HUES64 (cell line): ENCODE results near the gene TMEM255A.

Experiments used
- H3K27ac ChIP-seq: 2 replicates; pipeline ENCODE4 v1.7.0; 2013; ENCODE audit warnings: low read depth, low read length, inconsistent platforms
- H3K27me3 ChIP-seq: 2 replicates; pipeline ENCODE4 v1.6.1; 2013; ENCODE audit warnings: mild to moderate bottlenecking, low read length; ENCODE audit not compliant: insufficient read depth
- H3K36me3 ChIP-seq: 2 replicates; pipeline ENCODE4 v1.6.1; 2013; ENCODE audit warnings: mild to moderate bottlenecking, low read length; ENCODE audit not compliant: insufficient read depth
- H3K4me1 ChIP-seq: 2 replicates; pipeline ENCODE4 v1.6.1; 2013; ENCODE audit warnings: mild to moderate bottlenecking, low read length, moderate library complexity; ENCODE audit not compliant: insufficient read depth
- H3K4me3 ChIP-seq: 2 replicates; pipeline ENCODE4 v1.5.1; 2013; ENCODE audit warnings: mild to moderate bottlenecking, low read length, moderate library complexity
- H3K9ac ChIP-seq: 2 replicates; pipeline ENCODE4 v1.6.1; 2013; ENCODE audit warnings: mild to moderate bottlenecking, low read depth, low read length
- H3K9me3 ChIP-seq: 2 replicates; pipeline ENCODE4 v1.6.1; 2013; ENCODE audit warnings: low read depth, low read length; ENCODE audit not compliant: insufficient read depth
- WGBS: fragments of 150-250, 120-280 bp; methylation state at CpG from one replicate; pipeline ENCODE4 v1.1.7; 2013; ENCODE audit warnings: missing lambda C conversion rate; 5-methylcytosine and 5-hydroxymethylcytosine counted together

TMEM255A gene

DNA sequence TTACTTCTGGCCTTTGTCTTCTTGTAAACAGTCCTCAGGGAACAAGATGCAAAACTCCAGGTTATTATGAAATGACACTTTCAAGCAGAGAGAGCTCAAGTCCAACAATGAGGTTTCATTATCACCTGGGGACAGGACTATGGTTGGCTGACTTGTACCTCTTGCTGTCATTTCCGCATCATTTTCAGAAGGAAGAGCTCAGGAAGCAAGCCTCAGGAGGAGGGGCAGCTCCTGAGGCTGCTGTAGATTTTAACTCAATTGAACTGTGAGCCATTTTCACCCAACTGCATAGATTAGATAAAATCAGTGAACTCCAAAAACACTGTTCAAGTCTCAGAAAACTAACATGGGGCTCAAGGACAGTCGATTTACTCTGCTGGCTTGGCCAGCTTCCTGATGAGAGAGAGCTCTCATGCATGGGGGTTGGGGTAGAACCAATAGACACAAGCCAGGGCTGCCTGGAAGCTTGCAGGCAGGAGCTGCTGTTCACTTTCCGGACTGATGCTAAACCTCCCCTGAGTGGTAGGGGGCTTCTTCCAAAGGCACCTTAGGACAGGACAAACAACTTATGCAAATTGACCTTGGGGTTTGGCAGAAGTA, 23.6 kb downstream of the TMEM255A start:
- H3K9me3 ChIP-seq, result no peaks in the 10 kb centered on the region
- H3K27ac ChIP-seq, result no peak overlapping the region
- no peak overlapping the region for H3K4me3 ChIP-seq
- no peak overlapping the region for H3K9ac ChIP-seq
- H3K36me3 ChIP-seq, result no peaks in the 10 kb centered on the region
- H3K4me1 ChIP-seq, result 0 out of 2 replicates have a peak, but pooled peaks cover 6% of the 10 kb centered on the region
- WGBS, result 71% methylated on average over 3 of the region's 3 CpGs
- no peaks in the 10 kb centered on the region for H3K27me3 ChIP-seq

DNA sequence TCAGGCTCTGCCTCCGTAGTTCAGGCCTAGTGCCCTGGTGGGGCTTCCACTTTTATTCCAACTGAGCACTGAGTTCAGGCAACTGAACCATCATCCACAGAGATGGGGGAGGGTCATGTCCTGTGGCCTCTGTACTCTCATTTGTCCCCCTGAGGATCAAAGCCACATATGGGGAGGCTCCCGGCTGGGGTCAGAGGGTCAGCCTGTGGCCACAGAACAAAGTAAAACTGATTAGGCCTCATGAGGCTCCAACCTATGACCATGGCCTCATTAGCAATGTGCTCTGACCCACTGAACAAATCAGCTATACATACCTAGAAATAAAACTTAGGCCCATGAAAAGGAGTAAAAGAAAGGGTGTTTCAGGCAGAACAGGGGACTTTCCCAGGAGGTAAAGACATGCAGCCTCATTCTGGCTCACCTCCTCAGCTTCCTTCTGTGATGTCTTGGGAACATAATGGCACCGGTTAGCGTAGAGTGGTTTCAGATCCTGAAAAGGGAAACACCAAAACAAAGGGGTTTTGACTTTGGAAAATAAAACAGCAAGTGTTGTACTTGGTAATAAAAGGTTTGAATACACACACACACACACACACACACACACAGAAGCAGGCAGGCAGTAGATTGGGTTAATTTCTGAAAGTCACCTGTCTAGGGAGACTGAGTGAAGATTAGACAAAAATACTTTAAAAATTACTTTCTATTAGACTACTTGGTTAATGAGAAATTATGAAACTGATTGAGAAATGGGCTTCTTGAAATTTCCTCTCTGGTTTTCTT, 24.3 kb downstream of the TMEM255A start:
- 92% methylated on average over 3 of the region's 4 CpGs for WGBS
- H3K9me3 ChIP-seq, result no peaks in the 10 kb centered on the region
- no peak overlapping the region for H3K9ac ChIP-seq
- no peak overlapping the region for H3K27ac ChIP-seq
- H3K36me3 ChIP-seq, result no peaks in the 10 kb centered on the region
- H3K4me1 ChIP-seq, result 0 out of 2 replicates have a peak, but pooled peaks cover 6% of the 10 kb centered on the region
- no peaks in the 10 kb centered on the region for H3K27me3 ChIP-seq
- no peak overlapping the region for H3K4me3 ChIP-seq

DNA sequence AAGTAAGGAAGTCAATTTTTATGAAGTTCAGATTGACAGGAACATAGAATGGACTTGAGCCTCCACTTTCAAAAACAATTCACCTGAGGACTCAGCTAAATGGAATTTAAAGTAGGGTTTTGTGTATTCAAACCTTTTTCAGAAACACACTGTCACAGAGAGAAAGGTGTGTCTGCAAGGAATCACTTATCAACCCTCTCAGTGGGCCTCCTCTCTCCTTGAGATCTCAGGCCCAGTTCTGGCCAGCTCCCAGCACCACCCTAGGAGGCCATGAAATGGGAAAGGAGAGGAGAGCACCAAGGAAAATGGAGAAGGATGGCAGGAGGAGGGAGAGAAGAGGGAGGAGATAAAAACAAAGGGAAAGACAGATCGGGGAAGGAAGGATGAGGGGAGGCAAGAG, 28.6 kb downstream of the TMEM255A start:
- Histone ChIP-seq H3K4me1 (0 out of 2 replicates have a peak, but pooled peaks cover 1% of the 10 kb centered on the region), H3K4me3 (no peak overlapping the region), H3K36me3 (no peaks in the 10 kb centered on the region), H3K9ac (no peak overlapping the region), H3K27me3 (no peaks in the 10 kb centered on the region), H3K27ac (no peak overlapping the region), H3K9me3 (no peaks in the 10 kb centered on the region)
- WGBS, result 100% methylated on average over 1 of the region's 1 CpG

- WGBS, result 96% methylated on average over 2 of the region's 4 CpGs
- Histone ChIP-seq H3K36me3 (no peaks in the 10 kb centered on the region), H3K27me3 (peaks cover 7% of the 10 kb centered on the region; the same call in 1 of the 2 replicates), H3K9ac (no peak overlapping the region), H3K27ac (no peak overlapping the region), H3K4me3 (no peak overlapping the region), H3K9me3 (no peaks in the 10 kb centered on the region), H3K4me1 (no peaks in the 10 kb centered on the region)
These were observed 29.5 kb downstream of the TMEM255A start for GRCh38 chrX:120281761-120282160.

GRCh38 chrX:120281021-120281624, 30.1 kb downstream of the TMEM255A start:
- no peak overlapping the region for H3K4me3 ChIP-seq
- no peak overlapping the region for H3K27ac ChIP-seq
- no peaks in the 10 kb centered on the region for H3K9me3 ChIP-seq
- no peak overlapping the region for H3K9ac ChIP-seq
- 86% methylated on average over 10 of the region's 10 CpGs for WGBS
- peaks cover 12% of the 10 kb centered on the region; the same call in 1 of the 2 replicates for H3K27me3 ChIP-seq
- H3K36me3 ChIP-seq, result no peaks in the 10 kb centered on the region
- H3K4me1 ChIP-seq, result no peaks in the 10 kb centered on the region

DNA sequence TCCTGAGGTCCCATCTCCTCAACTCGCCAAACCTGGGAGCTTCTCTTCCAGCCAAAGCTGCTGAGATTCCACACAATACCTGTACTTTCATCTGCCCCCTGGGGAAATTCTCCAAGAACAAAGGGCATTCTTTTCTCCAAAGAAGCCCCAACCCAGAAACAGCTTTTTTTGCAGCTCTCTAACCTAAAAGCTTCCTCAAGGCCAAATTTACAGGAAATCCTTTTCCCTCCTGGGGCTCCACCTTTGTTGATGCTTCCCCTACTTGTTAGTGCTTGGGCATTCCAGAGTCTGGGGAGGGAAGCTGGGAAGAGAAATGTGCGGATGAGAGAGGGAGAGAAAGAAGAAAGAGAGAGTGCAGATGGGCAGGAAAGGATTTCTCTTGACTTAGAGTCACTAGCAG, 36.3 kb downstream of the TMEM255A start:
- no peaks in the 10 kb centered on the region for H3K36me3 ChIP-seq
- no peak overlapping the region for H3K9ac ChIP-seq
- peaks cover 13% of the 10 kb centered on the region for H3K4me1 ChIP-seq
- H3K27ac ChIP-seq, result peak overlapping the region; percentile 18; the same call in 1 of the 2 replicates
- H3K9me3 ChIP-seq, result no peaks in the 10 kb centered on the region
- H3K27me3 ChIP-seq, result peaks cover 20% of the 10 kb centered on the region
- no peak overlapping the region for H3K4me3 ChIP-seq
- WGBS, result 4% methylated on average over 2 of the region's 2 CpGs

DNA sequence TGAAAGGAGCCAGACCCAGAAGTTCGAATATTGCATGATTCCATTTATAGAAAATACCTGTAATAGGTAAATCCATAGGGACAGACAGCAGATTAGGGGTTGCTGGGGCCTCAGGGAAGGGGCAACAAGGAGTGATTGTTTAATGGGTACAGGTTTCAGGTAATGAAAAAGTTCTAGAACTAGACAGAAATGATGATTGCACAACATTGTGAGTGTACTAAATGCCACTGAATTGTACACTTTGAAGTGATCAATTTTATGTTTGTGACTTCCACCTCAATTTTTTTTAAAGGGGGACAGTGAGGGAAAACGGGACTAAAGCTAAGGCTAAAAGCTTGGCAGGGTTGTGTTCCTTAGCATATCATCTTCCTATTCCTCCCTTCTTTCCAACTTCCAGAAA, 37.1 kb downstream of the TMEM255A start:
- Histone ChIP-seq H3K4me1 (peaks cover 13% of the 10 kb centered on the region), H3K27me3 (peaks cover 20% of the 10 kb centered on the region), H3K9ac (no peak overlapping the region), H3K4me3 (no peak overlapping the region), H3K36me3 (no peaks in the 10 kb centered on the region), H3K9me3 (no peaks in the 10 kb centered on the region), H3K27ac (no peak overlapping the region)
- WGBS, result 94% methylated on average over 2 of the region's 2 CpGs

DNA sequence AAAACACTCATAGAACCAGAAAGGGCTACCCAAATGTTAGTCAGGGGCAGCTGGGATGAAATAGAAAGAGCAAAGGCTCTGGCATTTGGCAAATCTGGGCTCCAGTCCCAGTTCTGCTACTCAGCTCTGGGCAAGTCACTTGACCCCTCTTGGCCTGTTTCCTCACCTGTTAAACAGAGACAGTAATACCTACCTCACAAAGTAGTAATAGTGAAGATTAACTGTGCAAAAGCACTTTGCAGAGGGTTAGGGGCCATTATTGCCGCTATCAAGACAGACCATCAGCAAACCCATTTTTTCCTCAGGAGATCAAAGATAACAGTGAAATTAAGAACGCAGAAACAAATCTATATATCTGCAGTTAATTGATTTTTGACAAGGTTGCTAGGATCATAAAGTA, 40.0 kb downstream of the TMEM255A start:
- no peak overlapping the region for H3K27ac ChIP-seq
- WGBS, result 86% methylated on average over 1 of the region's 2 CpGs
- H3K4me1 ChIP-seq, result peaks cover 13% of the 10 kb centered on the region
- peaks cover 8% of the 10 kb centered on the region; the same call in 1 of the 2 replicates for H3K27me3 ChIP-seq
- H3K9me3 ChIP-seq, result no peaks in the 10 kb centered on the region
- no peak overlapping the region for H3K4me3 ChIP-seq
- no peak overlapping the region for H3K9ac ChIP-seq
- no peaks in the 10 kb centered on the region for H3K36me3 ChIP-seq

DNA sequence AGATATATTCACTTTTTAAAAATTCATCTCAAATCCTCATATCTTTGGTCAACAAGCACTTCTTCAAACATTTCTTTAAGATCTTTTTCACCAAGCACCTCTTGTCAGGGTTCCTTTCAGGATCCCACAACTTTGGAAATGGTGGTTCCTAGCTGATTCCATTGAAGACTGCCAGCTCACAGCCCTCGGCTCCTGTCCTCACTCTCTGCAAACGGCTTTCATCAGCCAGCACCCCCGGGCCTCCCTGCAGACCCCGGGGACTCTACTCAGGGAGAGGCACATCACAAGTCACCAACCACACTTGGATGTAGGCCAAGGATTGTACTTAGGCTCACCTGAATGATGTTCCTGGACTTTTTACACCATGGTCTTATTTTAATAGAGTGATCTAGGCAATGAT, 40.7 kb downstream of the TMEM255A start:
- Histone ChIP-seq H3K27ac (no peak overlapping the region), H3K4me1 (peaks cover 13% of the 10 kb centered on the region), H3K9ac (no peak overlapping the region), H3K4me3 (no peak overlapping the region), H3K27me3 (peaks cover 8% of the 10 kb centered on the region; the same call in 1 of the 2 replicates), H3K9me3 (no peaks in the 10 kb centered on the region), H3K36me3 (no peaks in the 10 kb centered on the region)
- WGBS, result 86% methylated on average over 4 of the region's 4 CpGs

DNA sequence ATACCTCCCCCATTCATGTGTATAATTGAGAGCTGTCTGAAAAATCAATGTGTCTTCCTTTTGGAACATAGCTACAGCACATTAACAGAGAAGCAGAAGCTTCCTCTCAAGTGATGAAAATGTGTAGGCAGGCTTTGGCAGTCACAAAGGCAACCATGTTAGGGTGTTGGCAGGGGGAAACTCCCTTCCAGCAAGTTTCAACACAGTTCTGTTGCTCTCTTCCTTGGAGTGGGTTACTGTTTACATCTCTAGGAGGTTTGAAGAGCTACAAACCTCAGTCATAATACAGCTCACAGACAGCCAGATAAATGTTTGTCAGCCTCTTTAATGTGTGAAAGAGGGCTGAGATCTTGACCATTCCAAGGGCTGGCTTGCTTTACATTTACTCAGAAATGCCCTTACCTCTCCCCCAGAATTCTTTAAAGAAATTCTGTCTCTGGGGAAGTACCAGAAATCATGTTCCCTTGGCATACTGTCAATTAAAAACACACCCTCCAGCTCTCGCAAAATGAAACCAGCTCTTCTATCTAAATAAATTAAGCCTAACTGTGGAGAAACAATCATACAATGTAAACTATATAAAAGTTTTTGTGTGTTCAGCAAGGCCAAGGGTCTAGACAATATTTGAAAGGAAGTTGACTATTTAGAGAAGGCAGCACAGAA, 41.8 kb downstream of the TMEM255A start:
- H3K4me1 ChIP-seq, result peaks cover 4% of the 10 kb centered on the region; the same call in 1 of the 2 replicates
- peaks cover 8% of the 10 kb centered on the region; the same call in 1 of the 2 replicates for H3K27me3 ChIP-seq
- no peaks in the 10 kb centered on the region for H3K36me3 ChIP-seq
- H3K27ac ChIP-seq, result no peak overlapping the region
- WGBS, result no CpG with 5 or more reads among the region's 1 CpG
- H3K9ac ChIP-seq, result no peak overlapping the region
- no peaks in the 10 kb centered on the region for H3K9me3 ChIP-seq
- H3K4me3 ChIP-seq, result no peak overlapping the region

DNA sequence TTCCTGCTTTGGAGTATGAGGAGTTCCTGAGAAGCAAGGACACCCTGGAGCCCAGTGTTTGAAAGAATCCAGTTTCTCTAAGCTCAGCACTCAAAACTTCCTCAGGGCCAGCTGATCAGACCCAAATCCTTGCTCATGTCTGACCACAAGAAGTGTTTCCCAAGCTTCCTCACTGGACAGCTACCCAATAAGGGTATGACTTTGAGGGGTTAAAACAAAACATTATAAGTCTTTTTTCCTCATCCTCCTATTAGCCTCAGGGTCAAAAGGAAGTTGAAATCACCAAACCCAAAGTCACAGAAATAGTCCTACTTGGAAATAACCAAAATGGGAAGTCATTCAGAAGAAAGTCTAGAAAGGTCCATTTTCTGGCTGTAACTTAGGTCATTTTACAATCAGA, 46.9 kb downstream of the TMEM255A start:
- Histone ChIP-seq H3K4me1 (peaks cover 3% of the 10 kb centered on the region; the same call in 1 of the 2 replicates), H3K9ac (no peak overlapping the region), H3K9me3 (no peaks in the 10 kb centered on the region), H3K27ac (no peak overlapping the region), H3K36me3 (no peaks in the 10 kb centered on the region), H3K27me3 (no peaks in the 10 kb centered on the region), H3K4me3 (no peak overlapping the region)
